ENCODE data around the gene PLCB1. TPM values are rescaled to one million over a fixed set of nuclear protein-coding genes. Genes with fewer than 3 reads are reported as not detected.
"Not testable (repeated sequence)": the region's sequence is repeated elsewhere in the genome, so short reads cannot be mapped to it uniquely, and the experiment has no call there.

Gene PLCB1
- total and polyA plus RNA-seq, 3 experiments from 2014 or later = 8.5 to 9.9 (median 8.8) TPM

DNA sequence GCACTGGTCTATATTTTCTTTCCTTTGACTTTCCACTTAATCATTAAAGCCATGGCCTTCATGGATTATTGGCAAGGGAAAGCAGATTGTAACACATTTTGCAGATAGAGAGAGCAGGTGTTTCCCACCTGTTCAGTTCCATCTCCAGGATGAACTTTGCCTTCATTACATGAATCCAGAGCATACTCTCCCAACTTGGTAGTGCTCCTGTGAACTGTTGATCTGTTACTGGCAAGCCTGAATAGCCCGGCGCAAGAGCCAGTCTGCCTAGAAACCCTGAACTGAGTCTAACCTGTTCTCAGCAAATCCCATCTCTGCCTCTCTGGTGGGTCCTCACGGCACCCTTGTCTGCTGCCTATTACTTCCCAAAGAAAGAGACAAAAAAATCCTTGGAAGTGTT, 210.3 kb downstream of the PLCB1 start:
- CTCF ChIA-PET = no interaction called here
- H3K36me3 ChIP-seq (ENCODE audit: insufficient read depth, low read length) = no peaks in the 10 kb centered on the region
- Mint-ChIP-seq H3K36me3 (peaks cover 0 to 12% (median 0%) of the 10 kb centered on the region in 3 donors), H3K4me3 (no peak overlapping the region), H3K4me1 (peaks cover 0 to 8% (median 6%) of the 10 kb centered on the region in 3 donors), H3K27ac (peak overlapping the region in 1 of 8 donors; percentile 24), H3K27me3 (no peaks in the 10 kb centered on the region), H3K9me3 (no peaks in the 10 kb centered on the region)
- no peak overlapping the region for H3K27ac ChIP-seq (ENCODE audit: low read depth, low read length)
- no peak overlapping the region for H3K4me3 ChIP-seq (ENCODE audit: low read length)
- no peaks in the 10 kb centered on the region for H3K27me3 ChIP-seq (ENCODE audit: insufficient read depth, low read length, poor library complexity, severe bottlenecking)
- H3K9me3 ChIP-seq (ENCODE audit: low read length) = no peaks in the 10 kb centered on the region
- no peak for DNase-seq
- H3K4me1 ChIP-seq (ENCODE audit: insufficient read depth, low read length) = no peaks in the 10 kb centered on the region
- POLR2A ChIA-PET = no interaction called here

GRCh38 chr20:8344106-8344505, 212.0 kb downstream of the PLCB1 start:
- Histone ChIP-seq H3K27me3 (ENCODE audit: insufficient read depth, low read length, poor library complexity, severe bottlenecking) (no peaks in the 10 kb centered on the region), H3K4me3 (ENCODE audit: low read length) (no peak overlapping the region), H3K36me3 (ENCODE audit: insufficient read depth, low read length) (no peaks in the 10 kb centered on the region), H3K4me1 (ENCODE audit: insufficient read depth, low read length) (no peaks in the 10 kb centered on the region), H3K27ac (ENCODE audit: low read depth, low read length) (no peak overlapping the region), H3K9me3 (ENCODE audit: low read length) (no peaks in the 10 kb centered on the region)
- peaks cover 0 to 10% (median 0%) of the 10 kb centered on the region in 3 donors for H3K36me3 Mint-ChIP-seq
- peaks cover 0 to 8% (median 8%) of the 10 kb centered on the region in 3 donors for H3K4me1 Mint-ChIP-seq
- ChIA-PET CTCF (no interaction called here), POLR2A (no interaction called here)
- no peaks in the 10 kb centered on the region for H3K9me3 Mint-ChIP-seq
- no peak overlapping the region for H3K4me3 Mint-ChIP-seq
- DNase-seq = no peak
- no peak overlapping the region for H3K27ac Mint-ChIP-seq
- no peaks in the 10 kb centered on the region for H3K27me3 Mint-ChIP-seq

- H3K4me3 ChIP-seq (ENCODE audit: low read length) = no peak overlapping the region
- peaks cover 0 to 11% (median 0%) of the 10 kb centered on the region in 3 donors for H3K36me3 Mint-ChIP-seq
- no peaks in the 10 kb centered on the region for H3K27me3 Mint-ChIP-seq
- H3K27ac Mint-ChIP-seq = no peak overlapping the region
- peaks cover 0 to 8% (median 8%) of the 10 kb centered on the region in 3 donors for H3K4me1 Mint-ChIP-seq
- H3K27ac ChIP-seq (ENCODE audit: low read depth, low read length) = no peak overlapping the region
- peaks cover 0 to 3% (median 0%) of the 10 kb centered on the region in 5 donors for H3K9me3 Mint-ChIP-seq
- ChIA-PET CTCF (no interaction called here), POLR2A (no interaction called here)
- H3K27me3 ChIP-seq (ENCODE audit: insufficient read depth, low read length, poor library complexity, severe bottlenecking) = no peaks in the 10 kb centered on the region
- no peaks in the 10 kb centered on the region for H3K4me1 ChIP-seq (ENCODE audit: insufficient read depth, low read length)
- DNase-seq = no peak
- no peaks in the 10 kb centered on the region for H3K36me3 ChIP-seq (ENCODE audit: insufficient read depth, low read length)
- no peak overlapping the region for H3K4me3 Mint-ChIP-seq
- no peaks in the 10 kb centered on the region for H3K9me3 ChIP-seq (ENCODE audit: low read length)
Observed at GRCh38 chr20:8344631-8345030, 212.6 kb downstream of the PLCB1 start.

DNA sequence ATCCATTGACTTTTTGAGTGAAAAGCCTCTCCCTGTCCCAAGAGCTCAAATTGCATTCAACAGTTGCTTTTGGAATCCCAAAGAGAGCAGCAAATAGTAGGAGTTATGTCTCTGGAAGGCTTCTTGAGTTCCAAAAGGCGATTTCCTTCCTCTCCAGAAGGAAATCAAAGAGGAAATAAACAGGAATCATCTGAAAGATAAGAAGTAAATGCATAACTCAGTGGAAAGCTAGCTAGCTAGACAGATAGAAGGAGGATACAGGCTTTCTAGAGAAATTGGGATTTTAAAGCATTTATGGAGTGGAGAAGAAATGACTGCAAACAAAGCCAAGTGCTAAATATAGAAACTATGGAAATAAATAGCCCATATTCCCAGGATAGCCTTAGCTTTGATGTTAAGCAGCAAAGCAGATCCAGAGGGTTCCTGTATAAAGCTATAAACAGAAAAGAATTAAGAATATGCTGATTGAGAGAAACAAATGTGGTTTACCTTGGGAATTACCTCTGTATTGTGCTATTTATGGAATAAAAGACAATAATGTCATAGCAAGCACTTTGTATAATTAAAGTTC, 214.7 kb downstream of the PLCB1 start:
- Mint-ChIP-seq H3K36me3 (peaks cover 0 to 10% (median 0%) of the 10 kb centered on the region in 3 donors), H3K4me1 (peaks cover 0 to 8% (median 4%) of the 10 kb centered on the region in 3 donors), H3K27ac (peak overlapping the region in 1 of 8 donors; percentile 26), H3K27me3 (no peaks in the 10 kb centered on the region), H3K9me3 (peaks cover 0 to 4% (median 0%) of the 10 kb centered on the region in 5 donors), H3K4me3 (no peak overlapping the region)
- no peaks in the 10 kb centered on the region for H3K27me3 ChIP-seq (ENCODE audit: insufficient read depth, low read length, poor library complexity, severe bottlenecking)
- no peaks in the 10 kb centered on the region for H3K36me3 ChIP-seq (ENCODE audit: insufficient read depth, low read length)
- POLR2A ChIA-PET = no interaction called here
- no peak for DNase-seq
- no peaks in the 10 kb centered on the region for H3K4me1 ChIP-seq (ENCODE audit: insufficient read depth, low read length)
- no peak overlapping the region for H3K4me3 ChIP-seq (ENCODE audit: low read length)
- H3K27ac ChIP-seq (ENCODE audit: low read depth, low read length) = no peak overlapping the region
- CTCF ChIA-PET = no interaction called here
- H3K9me3 ChIP-seq (ENCODE audit: low read length) = no peaks in the 10 kb centered on the region

DNA sequence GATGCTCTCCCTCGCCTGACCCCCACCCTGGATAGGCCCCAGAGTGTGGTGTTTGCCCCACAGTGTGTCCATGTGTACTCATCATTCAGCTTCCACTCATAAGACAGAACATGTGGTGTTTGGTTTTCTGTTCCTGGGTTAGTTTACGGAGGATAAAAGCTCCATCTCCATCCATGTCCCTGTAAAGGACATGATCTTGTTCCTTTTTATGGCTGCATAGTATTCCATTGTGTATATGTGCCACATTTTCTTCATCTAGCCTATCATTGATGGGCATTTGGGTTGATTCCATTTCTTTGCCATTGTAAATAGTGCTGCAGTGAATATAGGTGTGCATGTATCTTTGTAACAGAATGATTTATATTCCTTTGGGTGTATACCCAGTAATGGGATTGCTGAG, 218.2 kb downstream of the PLCB1 start:
- H3K36me3 ChIP-seq (ENCODE audit: insufficient read depth, low read length); POLR2A ChIA-PET; H3K9me3 Mint-ChIP-seq; DNase-seq; H3K4me3 ChIP-seq (ENCODE audit: low read length); CTCF ChIA-PET; H3K9me3 ChIP-seq (ENCODE audit: low read length); H3K4me3 Mint-ChIP-seq; H3K4me1 Mint-ChIP-seq; H3K27me3 ChIP-seq (ENCODE audit: insufficient read depth, low read length, poor library complexity, severe bottlenecking); H3K27ac ChIP-seq (ENCODE audit: low read depth, low read length); H3K27me3 Mint-ChIP-seq; H3K4me1 ChIP-seq (ENCODE audit: insufficient read depth, low read length): not testable (repeated sequence)
- Mint-ChIP-seq H3K36me3 (peaks cover 0 to 10% (median 0%) of the 10 kb centered on the region in 3 donors), H3K27ac (peak overlapping the region in 2 of 8 donors; percentile 5 to 8)

DNA sequence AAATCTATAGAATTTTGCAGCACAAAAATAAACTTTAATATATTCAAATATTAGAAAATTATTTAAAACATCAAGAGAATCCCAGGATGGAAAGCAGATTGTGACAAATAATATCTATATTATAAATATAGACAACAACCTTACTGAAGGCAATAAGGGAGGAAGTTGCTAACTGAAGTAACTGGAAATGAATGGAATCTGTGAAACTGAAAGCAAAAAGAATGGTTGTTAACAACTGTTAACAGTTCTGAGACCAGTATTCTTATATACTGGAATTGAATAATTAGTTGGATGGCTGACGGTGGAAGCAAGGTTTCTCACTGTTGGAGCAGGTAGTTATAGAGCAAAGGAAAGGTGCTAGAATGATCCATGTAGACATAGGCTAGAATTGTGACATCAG, 220.4 kb downstream of the PLCB1 start:
- Mint-ChIP-seq H3K27me3 (peaks cover 0 to 3% of the 10 kb centered on the region in 2 donors), H3K27ac (no peak overlapping the region), H3K4me3 (no peak overlapping the region), H3K4me1 (peaks cover 0 to 2% (median 0%) of the 10 kb centered on the region in 3 donors), H3K9me3 (peaks cover 0 to 4% (median 0%) of the 10 kb centered on the region in 5 donors), H3K36me3 (peaks cover 0 to 10% (median 0%) of the 10 kb centered on the region in 3 donors)
- DNase-seq = no peak
- Histone ChIP-seq H3K36me3 (ENCODE audit: insufficient read depth, low read length) (no peaks in the 10 kb centered on the region), H3K4me1 (ENCODE audit: insufficient read depth, low read length) (no peaks in the 10 kb centered on the region), H3K9me3 (ENCODE audit: low read length) (no peaks in the 10 kb centered on the region), H3K27me3 (ENCODE audit: insufficient read depth, low read length, poor library complexity, severe bottlenecking) (no peaks in the 10 kb centered on the region), H3K27ac (ENCODE audit: low read depth, low read length) (no peak overlapping the region), H3K4me3 (ENCODE audit: low read length) (no peak overlapping the region)
- CTCF ChIA-PET = no interaction called here
- POLR2A ChIA-PET = no interaction called here

DNA sequence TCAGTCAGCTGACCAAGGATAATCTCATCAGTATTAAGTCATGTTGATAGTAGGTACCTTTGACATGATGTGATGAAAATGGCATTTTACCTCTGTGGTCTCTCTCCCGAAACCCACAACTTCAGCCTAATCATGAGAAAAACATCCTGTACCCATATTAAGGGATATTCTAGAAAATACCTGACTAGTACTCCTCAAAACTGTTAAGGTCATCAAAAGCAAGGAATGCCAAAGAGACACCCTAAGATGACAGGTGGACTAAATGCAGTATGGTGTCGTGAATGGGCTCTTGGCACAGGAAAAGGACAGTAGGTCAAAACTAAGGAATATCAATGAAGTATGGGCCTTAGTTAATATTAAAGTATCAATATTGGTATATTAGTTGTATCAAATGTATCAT, 221.4 kb downstream of the PLCB1 start:
- Mint-ChIP-seq H3K27ac (no peak overlapping the region), H3K9me3 (peaks cover 0 to 4% (median 0%) of the 10 kb centered on the region in 5 donors), H3K27me3 (peaks cover 0 to 3% of the 10 kb centered on the region in 2 donors), H3K4me3 (no peak overlapping the region), H3K4me1 (peaks cover 0 to 2% (median 0%) of the 10 kb centered on the region in 3 donors), H3K36me3 (peaks cover 0 to 10% (median 2%) of the 10 kb centered on the region in 3 donors)
- Histone ChIP-seq H3K4me1 (ENCODE audit: insufficient read depth, low read length) (no peaks in the 10 kb centered on the region), H3K9me3 (ENCODE audit: low read length) (no peaks in the 10 kb centered on the region), H3K4me3 (ENCODE audit: low read length) (no peak overlapping the region), H3K27ac (ENCODE audit: low read depth, low read length) (no peak overlapping the region), H3K27me3 (ENCODE audit: insufficient read depth, low read length, poor library complexity, severe bottlenecking) (no peaks in the 10 kb centered on the region), H3K36me3 (ENCODE audit: insufficient read depth, low read length) (no peaks in the 10 kb centered on the region)
- CTCF ChIA-PET = no interaction called here
- DNase-seq = no peak
- POLR2A ChIA-PET = no interaction called here

DNA sequence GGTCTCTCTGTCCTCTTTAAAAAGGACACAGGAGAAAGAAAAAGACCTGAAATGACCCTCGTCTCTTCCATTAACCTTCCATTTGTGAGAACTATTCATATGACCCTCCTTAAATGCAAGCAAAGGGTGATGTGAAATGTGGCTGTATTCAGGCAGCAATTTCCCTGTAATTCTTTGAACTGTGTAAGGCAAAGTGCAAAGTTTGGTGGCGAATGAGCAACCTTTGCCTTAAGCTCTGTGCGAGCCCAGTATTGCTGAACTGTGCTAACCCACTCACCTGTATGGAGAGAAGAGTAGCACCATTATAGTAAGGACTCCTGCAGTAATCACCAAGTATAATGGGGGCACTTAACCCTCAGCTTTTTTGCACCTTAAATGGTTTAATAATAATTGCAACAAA, 223.4 kb downstream of the PLCB1 start:
- DNase-seq = no peak

More for the DNA sequence above, 223.4 kb downstream of the PLCB1 start:
- H3K9me3 Mint-ChIP-seq = no peaks in the 10 kb centered on the region
- H3K4me1 ChIP-seq (ENCODE audit: insufficient read depth, low read length) = no peaks in the 10 kb centered on the region
- no peak overlapping the region for H3K27ac Mint-ChIP-seq
- peaks cover 0 to 3% (median 0%) of the 10 kb centered on the region in 3 donors for H3K4me1 Mint-ChIP-seq
- no peak overlapping the region for H3K4me3 Mint-ChIP-seq
- no peak overlapping the region for H3K27ac ChIP-seq (ENCODE audit: low read depth, low read length)
- H3K9me3 ChIP-seq (ENCODE audit: low read length) = no peaks in the 10 kb centered on the region
- no peaks in the 10 kb centered on the region for H3K27me3 ChIP-seq (ENCODE audit: insufficient read depth, low read length, poor library complexity, severe bottlenecking)
- ChIA-PET CTCF (no interaction called here), POLR2A (no interaction called here)
- no peak overlapping the region for H3K4me3 ChIP-seq (ENCODE audit: low read length)
- H3K36me3 ChIP-seq (ENCODE audit: insufficient read depth, low read length) = no peaks in the 10 kb centered on the region
- peaks cover 0 to 3% of the 10 kb centered on the region in 2 donors for H3K27me3 Mint-ChIP-seq
- H3K36me3 Mint-ChIP-seq = peaks cover 0 to 2% (median under 1%) of the 10 kb centered on the region in 3 donors
